ENCODE results near the gene CCDC85C.

- TF ChIP-seq CTCF (IDR thresholded peaks at IDR 0.05; ENCODE audit: low read depth, low read length, missing input control) (no peak), JUND (IDR thresholded peaks at IDR 0.05) (no peak)
Observed at GRCh38 chr14:99624971-99625370, 21.0 kb upstream of the CCDC85C start.

Data from liver (tissue), 3 donors.